ENCODE results near the gene NUDC.
A peak's percentile ranks its signal among the peaks of the same experiment; 100 is the strongest.

The NUDC gene

DNA sequence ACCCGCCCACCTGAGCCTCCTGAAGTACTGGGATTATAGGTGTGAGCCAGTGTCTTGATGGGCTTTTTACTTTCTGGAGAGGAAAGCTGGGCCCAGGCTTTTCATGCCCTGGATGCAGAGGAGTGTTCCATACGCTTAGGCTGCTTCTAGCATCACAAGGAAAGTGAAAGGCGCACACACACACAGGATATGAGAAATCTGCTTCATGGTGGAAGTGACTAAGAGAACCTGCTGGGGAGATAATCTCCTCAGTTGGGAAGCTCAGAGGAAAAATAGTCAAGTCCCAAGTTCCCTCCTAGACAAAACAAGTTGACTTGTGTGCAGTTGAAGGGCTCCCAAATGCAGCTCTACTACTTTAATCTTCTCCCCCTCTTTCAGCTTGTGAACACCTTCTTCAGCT lies 2.2 kb downstream of the NUDC start:
- H2BK15ac ChIP-seq (ENCODE audit: low read length) = no peak overlapping the region
- no peak overlapping the region for H4K91ac ChIP-seq (ENCODE audit: low read depth, low read length, poor library complexity)
- no CpG with 5 or more reads among the region's 3 CpGs for WGBS, 2 donors (ENCODE audit: extremely low coverage in 2 of 2, insufficient read length in 2 of 2, insufficient replicate concordance in 1 of 2)
- peaks cover 8% of the 10 kb centered on the region for H3K79me1 ChIP-seq (ENCODE audit: low read depth, low read length)
- no peak overlapping the region for H3K4me2 ChIP-seq (ENCODE audit: insufficient read depth, low read length, poor library complexity, severe bottlenecking)
- H4K8ac ChIP-seq (ENCODE audit: low read depth, low read length) = no peak overlapping the region
- no peak overlapping the region for H3K18ac ChIP-seq (ENCODE audit: low read length)
- H3K14ac ChIP-seq (ENCODE audit: low read length) = no peak overlapping the region
- H3K9me3 ChIP-seq (replicated peaks in 1 of 2; ENCODE audit: control insufficient read depth in 2 of 2, insufficient read depth in 1 of 2, low read depth in 1 of 2, low read length in 2 of 2) = no peaks in the 10 kb centered on the region
- no peak overlapping the region for H3K23ac ChIP-seq (ENCODE audit: low read depth, low read length, poor library complexity)
- H2AFZ ChIP-seq (ENCODE audit: low read length) = no peak overlapping the region
- DNase-seq (ENCODE audit: low spot score) = no peak
- H3K27me3 ChIP-seq (ENCODE audit: control insufficient read depth in 3 of 3, insufficient read depth in 3 of 3, low read depth in 1 of 3, low read length in 3 of 3) = no peaks in the 10 kb centered on the region
- H3K4me3 ChIP-seq (ENCODE audit: low read length in 2 of 2) = no peak overlapping the region
- H3K4ac ChIP-seq (ENCODE audit: low read length) = no peak overlapping the region
- peaks cover 19 to 55% of the 10 kb centered on the region in 2 donors for H3K36me3 ChIP-seq (replicated peaks in 1 of 2; ENCODE audit: control insufficient read depth in 2 of 2, insufficient read depth in 2 of 2, low read length in 2 of 2)
- peaks cover 7 to 8% of the 10 kb centered on the region in 2 donors for H3K4me1 ChIP-seq (ENCODE audit: control insufficient read depth in 2 of 2, insufficient read depth in 1 of 2, low read depth in 1 of 2, low read length in 2 of 2)
- no peak overlapping the region for H3K27ac ChIP-seq (replicated peaks; ENCODE audit: low read length)
- H3K9ac ChIP-seq (ENCODE audit: low read depth, low read length, poor library complexity) = no peak overlapping the region
- H2BK120ac ChIP-seq (ENCODE audit: low read depth, low read length) = no peak overlapping the region
- no peak overlapping the region for H2BK5ac ChIP-seq (ENCODE audit: low read length)
- H2BK12ac ChIP-seq (ENCODE audit: low read length) = no peak overlapping the region
- no peak overlapping the region for H2AK5ac ChIP-seq (ENCODE audit: low read depth, low read length)

GRCh38 chr1:26932531-26932930 lies 11.0 kb downstream of the NUDC start:
- no peak overlapping the region for H4K8ac ChIP-seq (ENCODE audit: low read depth, low read length)
- no peaks in the 10 kb centered on the region for H3K4me1 ChIP-seq (ENCODE audit: control insufficient read depth in 2 of 2, insufficient read depth in 1 of 2, low read depth in 1 of 2, low read length in 2 of 2)
- no peak overlapping the region for H3K4me2 ChIP-seq (ENCODE audit: insufficient read depth, low read length, poor library complexity, severe bottlenecking)
- H3K4me3 ChIP-seq (ENCODE audit: low read length in 2 of 2) = no peak overlapping the region
- H2BK15ac ChIP-seq (ENCODE audit: low read length) = no peak overlapping the region
- no peak overlapping the region for H3K14ac ChIP-seq (ENCODE audit: low read length)
- no peak overlapping the region for H3K18ac ChIP-seq (ENCODE audit: low read length)
- H3K27me3 ChIP-seq (ENCODE audit: control insufficient read depth in 3 of 3, insufficient read depth in 3 of 3, low read depth in 1 of 3, low read length in 3 of 3) = no peaks in the 10 kb centered on the region
- no peak overlapping the region for H3K23ac ChIP-seq (ENCODE audit: low read depth, low read length, poor library complexity)
- H3K9me3 ChIP-seq (replicated peaks in 1 of 2; ENCODE audit: control insufficient read depth in 2 of 2, insufficient read depth in 1 of 2, low read depth in 1 of 2, low read length in 2 of 2) = no peaks in the 10 kb centered on the region
- H2BK5ac ChIP-seq (ENCODE audit: low read length) = no peak overlapping the region
- H2AK5ac ChIP-seq (ENCODE audit: low read depth, low read length) = no peak overlapping the region
- H2AFZ ChIP-seq (ENCODE audit: low read length) = no peak overlapping the region
- DNase-seq (ENCODE audit: low spot score) = no peak
- no peak overlapping the region for H3K27ac ChIP-seq (replicated peaks; ENCODE audit: low read length)
- no CpG with 5 or more reads among the region's 3 CpGs for WGBS, 2 donors (ENCODE audit: extremely low coverage in 2 of 2, insufficient read length in 2 of 2, insufficient replicate concordance in 1 of 2)
- no peak overlapping the region for H2BK120ac ChIP-seq (ENCODE audit: low read depth, low read length)
- H3K9ac ChIP-seq (ENCODE audit: low read depth, low read length, poor library complexity) = no peak overlapping the region
- peaks cover 7% of the 10 kb centered on the region for H3K79me1 ChIP-seq (ENCODE audit: low read depth, low read length)
- no peak overlapping the region for H2BK12ac ChIP-seq (ENCODE audit: low read length)
- peaks cover 24 to 77% of the 10 kb centered on the region in 2 donors for H3K36me3 ChIP-seq (replicated peaks in 1 of 2; ENCODE audit: control insufficient read depth in 2 of 2, insufficient read depth in 2 of 2, low read length in 2 of 2)
- H3K4ac ChIP-seq (ENCODE audit: low read length) = no peak overlapping the region
- H4K91ac ChIP-seq (ENCODE audit: low read depth, low read length, poor library complexity) = no peak overlapping the region

DNA sequence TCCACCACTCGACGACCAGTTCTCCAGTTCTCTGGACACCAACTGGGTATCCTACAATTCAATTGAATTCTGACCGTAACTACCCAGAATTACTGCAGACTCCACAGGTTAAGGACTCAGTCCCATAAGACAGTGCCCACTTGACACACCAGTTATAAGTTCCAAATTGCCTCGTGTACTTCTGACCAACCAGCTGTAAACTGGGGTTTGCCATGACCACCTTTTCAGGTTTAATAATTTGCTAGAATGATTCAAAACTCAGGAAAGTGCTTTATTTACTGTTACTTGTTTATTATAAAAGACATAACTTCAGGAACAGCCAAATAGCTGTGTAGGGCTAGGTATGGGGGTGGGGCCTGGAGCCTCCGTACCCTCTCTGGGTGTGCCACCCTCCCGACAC lies 15.3 kb downstream of the NUDC start:
- no peak overlapping the region for H3K4ac ChIP-seq (ENCODE audit: low read length)
- no peak overlapping the region for H2BK120ac ChIP-seq (ENCODE audit: low read depth, low read length)
- no peak overlapping the region for H2BK5ac ChIP-seq (ENCODE audit: low read length)
- no peak overlapping the region for H2BK12ac ChIP-seq (ENCODE audit: low read length)
- no peak overlapping the region for H3K9ac ChIP-seq (ENCODE audit: low read depth, low read length, poor library complexity)
- H3K4me3 ChIP-seq (ENCODE audit: low read length in 2 of 2) = no peak overlapping the region
- H3K4me1 ChIP-seq (ENCODE audit: control insufficient read depth in 2 of 2, insufficient read depth in 1 of 2, low read depth in 1 of 2, low read length in 2 of 2) = no peaks in the 10 kb centered on the region
- H4K8ac ChIP-seq (ENCODE audit: low read depth, low read length) = peak overlapping the region; percentile 43
- peaks cover 10% of the 10 kb centered on the region for H3K79me1 ChIP-seq (ENCODE audit: low read depth, low read length)
- no CpG with 5 or more reads among the region's 6 CpGs for WGBS, 2 donors (ENCODE audit: extremely low coverage in 2 of 2, insufficient read length in 2 of 2, insufficient replicate concordance in 1 of 2)
- no peaks in the 10 kb centered on the region for H3K27me3 ChIP-seq (ENCODE audit: control insufficient read depth in 3 of 3, insufficient read depth in 3 of 3, low read depth in 1 of 3, low read length in 3 of 3)
- H3K36me3 ChIP-seq (replicated peaks in 1 of 2; ENCODE audit: control insufficient read depth in 2 of 2, insufficient read depth in 2 of 2, low read length in 2 of 2) = peaks cover 22 to 81% of the 10 kb centered on the region in 2 donors
- H4K91ac ChIP-seq (ENCODE audit: low read depth, low read length, poor library complexity) = no peak overlapping the region
- no peak overlapping the region for H2AFZ ChIP-seq (ENCODE audit: low read length)
- H3K23ac ChIP-seq (ENCODE audit: low read depth, low read length, poor library complexity) = no peak overlapping the region
- H3K27ac ChIP-seq (replicated peaks; ENCODE audit: low read length) = no peak overlapping the region
- H2AK5ac ChIP-seq (ENCODE audit: low read depth, low read length) = no peak overlapping the region
- H3K14ac ChIP-seq (ENCODE audit: low read length) = no peak overlapping the region
- H2BK15ac ChIP-seq (ENCODE audit: low read length) = no peak overlapping the region
- H3K18ac ChIP-seq (ENCODE audit: low read length) = no peak overlapping the region
- H3K4me2 ChIP-seq (ENCODE audit: insufficient read depth, low read length, poor library complexity, severe bottlenecking) = no peak overlapping the region
- DNase-seq (ENCODE audit: low spot score) = no peak
- no peaks in the 10 kb centered on the region for H3K9me3 ChIP-seq (replicated peaks in 1 of 2; ENCODE audit: control insufficient read depth in 2 of 2, insufficient read depth in 1 of 2, low read depth in 1 of 2, low read length in 2 of 2)

DNA sequence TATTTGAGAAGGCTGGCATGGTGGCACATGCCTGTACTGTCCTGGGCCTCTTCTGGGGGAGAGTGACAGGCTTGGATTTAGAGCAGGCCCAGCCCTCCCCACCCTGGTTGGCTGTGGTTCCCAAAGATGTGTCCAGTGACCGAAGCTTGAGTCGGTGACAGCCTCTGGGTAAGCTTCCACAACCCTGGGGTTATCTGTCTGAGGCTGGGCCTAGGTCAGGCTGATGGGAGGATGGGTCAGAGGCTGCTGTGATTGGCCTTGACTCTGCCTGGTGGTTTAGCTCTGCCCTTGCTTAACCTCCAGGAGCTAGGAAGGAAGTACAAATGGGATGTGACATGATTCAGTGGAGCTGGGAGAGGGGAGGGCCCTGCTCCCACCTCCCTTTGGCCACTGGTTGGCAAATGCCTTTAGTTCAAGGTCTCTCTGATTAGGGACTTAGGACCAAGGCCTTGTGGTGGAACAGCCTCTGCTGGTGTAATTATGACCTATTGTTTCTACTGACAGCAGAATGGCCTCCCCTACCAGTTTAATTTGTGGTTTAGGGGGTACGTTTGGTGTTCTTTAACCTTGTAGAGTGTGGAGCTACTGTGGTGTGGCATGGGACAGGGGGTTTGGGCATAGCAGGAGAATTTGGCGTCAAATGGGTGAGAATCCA lies 16.6 kb downstream of the NUDC start:
- H3K27me3 ChIP-seq (ENCODE audit: control insufficient read depth in 3 of 3, insufficient read depth in 3 of 3, low read depth in 1 of 3, low read length in 3 of 3) = no peaks in the 10 kb centered on the region
- H3K14ac ChIP-seq (ENCODE audit: low read length) = no peak overlapping the region
- no peak overlapping the region for H2BK12ac ChIP-seq (ENCODE audit: low read length)
- peaks cover 12% of the 10 kb centered on the region for H3K79me1 ChIP-seq (ENCODE audit: low read depth, low read length)
- WGBS, 2 donors (ENCODE audit: extremely low coverage in 2 of 2, insufficient read length in 2 of 2, insufficient replicate concordance in 1 of 2) = no CpG with 5 or more reads among the region's 4 CpGs
- no peak overlapping the region for H3K4me2 ChIP-seq (ENCODE audit: insufficient read depth, low read length, poor library complexity, severe bottlenecking)
- H3K27ac ChIP-seq (replicated peaks; ENCODE audit: low read length) = no peak overlapping the region
- no peak overlapping the region for H2BK5ac ChIP-seq (ENCODE audit: low read length)
- H3K36me3 ChIP-seq (replicated peaks in 1 of 2; ENCODE audit: control insufficient read depth in 2 of 2, insufficient read depth in 2 of 2, low read length in 2 of 2) = peaks cover 27 to 80% of the 10 kb centered on the region in 2 donors
- no peak overlapping the region for H3K4me3 ChIP-seq (ENCODE audit: low read length in 2 of 2)
- no peak overlapping the region for H3K9ac ChIP-seq (ENCODE audit: low read depth, low read length, poor library complexity)
- H2BK120ac ChIP-seq (ENCODE audit: low read depth, low read length) = no peak overlapping the region
- H3K4ac ChIP-seq (ENCODE audit: low read length) = no peak overlapping the region
- no peaks in the 10 kb centered on the region for H3K4me1 ChIP-seq (ENCODE audit: control insufficient read depth in 2 of 2, insufficient read depth in 1 of 2, low read depth in 1 of 2, low read length in 2 of 2)
- H4K91ac ChIP-seq (ENCODE audit: low read depth, low read length, poor library complexity) = no peak overlapping the region
- H4K8ac ChIP-seq (ENCODE audit: low read depth, low read length) = no peak overlapping the region
- H2AK5ac ChIP-seq (ENCODE audit: low read depth, low read length) = no peak overlapping the region
- DNase-seq (ENCODE audit: low spot score) = no peak
- no peak overlapping the region for H2BK15ac ChIP-seq (ENCODE audit: low read length)
- no peak overlapping the region for H3K23ac ChIP-seq (ENCODE audit: low read depth, low read length, poor library complexity)
- H3K9me3 ChIP-seq (replicated peaks in 1 of 2; ENCODE audit: control insufficient read depth in 2 of 2, insufficient read depth in 1 of 2, low read depth in 1 of 2, low read length in 2 of 2) = no peaks in the 10 kb centered on the region
- H2AFZ ChIP-seq (ENCODE audit: low read length) = no peak overlapping the region
- H3K18ac ChIP-seq (ENCODE audit: low read length) = no peak overlapping the region

Data from neuronal stem cell (in vitro differentiated cells).